Loucy (cell line): Measurements from ENCODE around the gene DTNA.

Source experiments
- H2AFZ ChIP-seq: fragments of 200-600 bp; sonication (generic); 2 replicates; pipeline ENCODE4 v1.6.0; 2016; ENCODE audit warnings: antibody characterized with exemption, mild to moderate bottlenecking, low read length, moderate library complexity
- H3F3A ChIP-seq: fragments of 200-600 bp; 2 replicates; pipeline ENCODE4 v1.6.0; 2016; ENCODE audit warnings: antibody characterized with exemption, low read depth, mild to moderate bottlenecking
- H3K27me3 ChIP-seq: fragments of 200-600 bp; sonication (generic); 2 replicates; pipeline ENCODE4 v1.6.1; 2014; ENCODE audit warnings: low read length, mild to moderate bottlenecking; ENCODE audit not compliant: insufficient read depth, poor library complexity, severe bottlenecking
- H3K36me3 ChIP-seq: fragments of 200-600 bp; sonication (generic); 2 replicates; pipeline ENCODE4 v1.6.1; 2016; ENCODE audit warnings: low read length; ENCODE audit not compliant: insufficient read depth
- H3K4me1 ChIP-seq: fragments of 200-600 bp; sonication (generic); 2 replicates; pipeline ENCODE4 v1.5.1; 2014; ENCODE audit warnings: low read length, mild to moderate bottlenecking; ENCODE audit not compliant: insufficient read depth, poor library complexity, severe bottlenecking
- H3K4me2 ChIP-seq: fragments of 200-600 bp; sonication (generic); 2 replicates; pipeline ENCODE4 v1.6.0; 2014; ENCODE audit warnings: antibody characterized with exemption, low read length, low read depth, mild to moderate bottlenecking; ENCODE audit not compliant: poor library complexity, severe bottlenecking
- H3K4me3 ChIP-seq: fragments of 200-600 bp; sonication (generic); 2 replicates; pipeline ENCODE4 v1.5.1; 2014; ENCODE audit warnings: low read length, mild to moderate bottlenecking, mixed read lengths; ENCODE audit not compliant: poor library complexity, severe bottlenecking
- H3K79me2 ChIP-seq: fragments of 200-600 bp; sonication (generic); 2 replicates; pipeline ENCODE4 v1.6.1; 2014; ENCODE audit warnings: low read length; ENCODE audit not compliant: insufficient read depth
- H3K9ac ChIP-seq: fragments of 200-600 bp; sonication (generic); 2 replicates; pipeline ENCODE4 v1.6.0; 2014; ENCODE audit warnings: mild to moderate bottlenecking, low read depth, low read length, moderate library complexity; ENCODE audit not compliant: poor library complexity, severe bottlenecking
- H3K9me2 ChIP-seq: fragments of 200-600 bp; sonication (generic); replicated peaks from 2 replicates; pipeline ENCODE4 v1.6.1; 2016; ENCODE audit warnings: low read depth, low read length, mixed read lengths
- H3K9me3 ChIP-seq: fragments of 200-600 bp; sonication (generic); 2 replicates; pipeline ENCODE4 v1.6.1; 2014; ENCODE audit warnings: mild to moderate bottlenecking, antibody characterized with exemption, low read length, low read depth; ENCODE audit not compliant: insufficient read depth
- H4K20me1 ChIP-seq: fragments of 200-600 bp; sonication (generic); 2 replicates; pipeline ENCODE4 v1.6.0; 2014; ENCODE audit warnings: antibody characterized with exemption, low read length, mild to moderate bottlenecking; ENCODE audit not compliant: insufficient read depth, poor library complexity, severe bottlenecking
- EZH2phosphoT487 ChIP-seq: fragments of 200-600 bp; IDR thresholded peaks from 2 replicates; pipeline ENCODE4 v1.6.1; 2018; ENCODE audit warnings: antibody characterized with exemption, mild to moderate bottlenecking, moderate library complexity, borderline replicate concordance
- TF ChIP-seq, protein P1 (sequence below): fragments of 200-600 bp; sonication (generic); conservative IDR thresholded peaks from 2 replicates; pipeline ENCODE4 v1.5.1; 2014; ENCODE audit warnings: mild to moderate bottlenecking, antibody characterized with exemption, low read length

DTNA gene

GRCh38 chr18:34834897-34835296 lies 124.8 kb downstream of the DTNA start:
- Histone ChIP-seq H3K4me2 (no peak overlapping the region), H3K9me2 (no peaks in the 10 kb centered on the region), H3K79me2 (no peaks in the 10 kb centered on the region), H3K9me3 (no peaks in the 10 kb centered on the region), H3K9ac (no peak overlapping the region), H3K27me3 (no peaks in the 10 kb centered on the region), H3K36me3 (no peaks in the 10 kb centered on the region), H4K20me1 (no peaks in the 10 kb centered on the region), H2AFZ (no peak overlapping the region), H3K4me1 (no peaks in the 10 kb centered on the region), H3K4me3 (no peak overlapping the region), H3F3A (no peaks in the 10 kb centered on the region)
- no peak for TF ChIP-seq EZH2phosphoT487

DNA sequence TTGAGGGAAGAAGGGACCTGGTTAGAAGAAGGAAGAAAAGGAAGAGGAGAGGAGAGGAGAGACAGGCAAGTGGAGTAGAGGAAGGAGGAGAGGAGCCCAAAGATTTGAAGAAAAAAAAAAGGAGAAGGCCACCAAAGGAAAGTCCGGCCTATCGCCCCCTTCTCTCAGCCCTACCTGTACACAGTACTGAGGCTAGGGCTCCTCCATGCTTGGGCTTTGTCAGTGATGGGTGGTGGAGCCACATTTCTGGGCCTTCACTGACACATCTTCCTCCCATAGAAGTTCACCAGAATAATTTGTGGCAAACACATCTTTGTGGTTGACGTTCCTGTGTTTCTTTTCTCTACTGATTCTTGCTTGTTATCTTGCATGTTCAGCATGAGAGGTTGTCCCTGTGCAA lies 125.4 kb downstream of the DTNA start:
- Histone ChIP-seq H3K27me3 (no peaks in the 10 kb centered on the region), H3K79me2 (no peaks in the 10 kb centered on the region), H3K9me3 (no peaks in the 10 kb centered on the region), H4K20me1 (no peaks in the 10 kb centered on the region), H3K9ac (no peak overlapping the region), H3K4me3 (no peak overlapping the region), H3K36me3 (no peaks in the 10 kb centered on the region), H3K9me2 (no peaks in the 10 kb centered on the region), H3F3A (no peaks in the 10 kb centered on the region), H3K4me2 (no peak overlapping the region), H2AFZ (no peak overlapping the region), H3K4me1 (no peaks in the 10 kb centered on the region)
- TF ChIP-seq EZH2phosphoT487, result no peak
- TF ChIP-seq, protein P1, sequence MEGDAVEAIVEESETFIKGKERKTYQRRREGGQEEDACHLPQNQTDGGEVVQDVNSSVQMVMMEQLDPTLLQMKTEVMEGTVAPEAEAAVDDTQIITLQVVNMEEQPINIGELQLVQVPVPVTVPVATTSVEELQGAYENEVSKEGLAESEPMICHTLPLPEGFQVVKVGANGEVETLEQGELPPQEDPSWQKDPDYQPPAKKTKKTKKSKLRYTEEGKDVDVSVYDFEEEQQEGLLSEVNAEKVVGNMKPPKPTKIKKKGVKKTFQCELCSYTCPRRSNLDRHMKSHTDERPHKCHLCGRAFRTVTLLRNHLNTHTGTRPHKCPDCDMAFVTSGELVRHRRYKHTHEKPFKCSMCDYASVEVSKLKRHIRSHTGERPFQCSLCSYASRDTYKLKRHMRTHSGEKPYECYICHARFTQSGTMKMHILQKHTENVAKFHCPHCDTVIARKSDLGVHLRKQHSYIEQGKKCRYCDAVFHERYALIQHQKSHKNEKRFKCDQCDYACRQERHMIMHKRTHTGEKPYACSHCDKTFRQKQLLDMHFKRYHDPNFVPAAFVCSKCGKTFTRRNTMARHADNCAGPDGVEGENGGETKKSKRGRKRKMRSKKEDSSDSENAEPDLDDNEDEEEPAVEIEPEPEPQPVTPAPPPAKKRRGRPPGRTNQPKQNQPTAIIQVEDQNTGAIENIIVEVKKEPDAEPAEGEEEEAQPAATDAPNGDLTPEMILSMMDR, result no peak

GRCh38 chr18:34837769-34838272 lies 127.7 kb downstream of the DTNA start:
- H3F3A ChIP-seq, result no peaks in the 10 kb centered on the region
- H3K9me2 ChIP-seq, result no peaks in the 10 kb centered on the region
- no peaks in the 10 kb centered on the region for H4K20me1 ChIP-seq
- H3K9ac ChIP-seq, result no peak overlapping the region
- no peak overlapping the region for H3K4me2 ChIP-seq
- no peaks in the 10 kb centered on the region for H3K9me3 ChIP-seq
- H3K36me3 ChIP-seq, result no peaks in the 10 kb centered on the region
- TF ChIP-seq, protein P1, result no peak
- H3K4me3 ChIP-seq, result no peak overlapping the region
- H3K4me1 ChIP-seq, result no peaks in the 10 kb centered on the region
- no peak overlapping the region for H2AFZ ChIP-seq
- H3K79me2 ChIP-seq, result no peaks in the 10 kb centered on the region
- H3K27me3 ChIP-seq, result no peaks in the 10 kb centered on the region

- H2AFZ ChIP-seq, result no peak overlapping the region
- no peaks in the 10 kb centered on the region for H3K27me3 ChIP-seq
- no peaks in the 10 kb centered on the region for H4K20me1 ChIP-seq
- no peak overlapping the region for H3K4me2 ChIP-seq
- H3K79me2 ChIP-seq, result no peaks in the 10 kb centered on the region
- H3F3A ChIP-seq, result no peaks in the 10 kb centered on the region
- H3K4me1 ChIP-seq, result no peaks in the 10 kb centered on the region
- no peak overlapping the region for H3K4me3 ChIP-seq
- H3K36me3 ChIP-seq, result no peaks in the 10 kb centered on the region
- no peaks in the 10 kb centered on the region for H3K9me3 ChIP-seq
- TF ChIP-seq EZH2phosphoT487, result no peak
- TF ChIP-seq, protein P1, result no peak
- H3K9me2 ChIP-seq, result no peaks in the 10 kb centered on the region
- H3K9ac ChIP-seq, result no peak overlapping the region
Measured at GRCh38 chr18:34838669-34839068, 128.6 kb downstream of the DTNA start.
